ENCODE data around the gene GRID2. TPM values are rescaled to one million over a fixed set of nuclear protein-coding genes. Genes with fewer than 3 reads are reported as not detected.

GRID2 gene
- total and polyA plus RNA-seq, 2 donors (not counting 1 experiment from before 2014, with no cell fraction given) = under 0.01 to 0.02 TPM

DNA sequence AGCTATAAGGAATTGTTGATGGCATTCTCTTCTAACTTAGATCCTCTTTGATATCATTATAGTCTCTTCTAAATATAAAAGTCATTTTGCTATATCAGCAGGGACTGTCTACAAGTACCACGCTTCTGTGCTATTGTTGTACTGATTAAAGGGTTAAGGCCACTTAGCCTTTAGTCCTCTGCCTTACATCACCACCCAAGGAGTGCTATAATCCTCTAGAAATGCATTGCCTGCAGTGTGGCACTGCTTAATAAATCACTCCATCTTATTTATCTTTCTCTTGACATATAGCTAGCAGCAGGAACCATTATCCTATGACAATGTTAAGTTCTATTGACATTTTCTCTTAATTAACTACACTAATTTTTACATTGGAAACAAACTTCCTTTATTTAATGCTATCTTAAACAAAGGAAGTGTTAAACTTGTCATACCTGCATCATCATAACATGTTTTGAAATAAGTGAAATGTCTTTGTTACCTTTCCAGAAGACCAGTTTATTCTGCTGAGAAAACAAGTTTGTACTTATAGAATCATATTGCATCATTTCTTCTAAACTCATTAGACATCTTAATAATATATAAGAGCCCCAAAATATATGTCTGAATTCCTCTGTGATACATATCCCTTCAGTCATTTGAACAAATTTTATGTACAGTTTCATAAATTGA is 1163.9 kb downstream of the GRID2 start:
- H3K4me3 ChIP-seq (replicated peaks in 1 of 4; ENCODE audit: control extremely low read depth in 1 of 4, insufficient read depth in 1 of 4, low read depth in 3 of 4, low read length in 4 of 4) = no peak overlapping the region
- no peaks in the 10 kb centered on the region for H3K79me2 ChIP-seq (ENCODE audit: control insufficient read depth, insufficient read depth, low read length)
- H4K20me1 ChIP-seq (ENCODE audit: control insufficient read depth, extremely low read depth, insufficient read depth, low read length) = no peaks in the 10 kb centered on the region
- no peak overlapping the region for H3K27ac ChIP-seq (ENCODE audit: insufficient read depth, low read length)
- TF ChIP-seq EZH2 (IDR thresholded peaks at IDR 0.05; ENCODE audit: low read length, missing control alignments) = no peak
- TF ChIP-seq, protein P1, sequence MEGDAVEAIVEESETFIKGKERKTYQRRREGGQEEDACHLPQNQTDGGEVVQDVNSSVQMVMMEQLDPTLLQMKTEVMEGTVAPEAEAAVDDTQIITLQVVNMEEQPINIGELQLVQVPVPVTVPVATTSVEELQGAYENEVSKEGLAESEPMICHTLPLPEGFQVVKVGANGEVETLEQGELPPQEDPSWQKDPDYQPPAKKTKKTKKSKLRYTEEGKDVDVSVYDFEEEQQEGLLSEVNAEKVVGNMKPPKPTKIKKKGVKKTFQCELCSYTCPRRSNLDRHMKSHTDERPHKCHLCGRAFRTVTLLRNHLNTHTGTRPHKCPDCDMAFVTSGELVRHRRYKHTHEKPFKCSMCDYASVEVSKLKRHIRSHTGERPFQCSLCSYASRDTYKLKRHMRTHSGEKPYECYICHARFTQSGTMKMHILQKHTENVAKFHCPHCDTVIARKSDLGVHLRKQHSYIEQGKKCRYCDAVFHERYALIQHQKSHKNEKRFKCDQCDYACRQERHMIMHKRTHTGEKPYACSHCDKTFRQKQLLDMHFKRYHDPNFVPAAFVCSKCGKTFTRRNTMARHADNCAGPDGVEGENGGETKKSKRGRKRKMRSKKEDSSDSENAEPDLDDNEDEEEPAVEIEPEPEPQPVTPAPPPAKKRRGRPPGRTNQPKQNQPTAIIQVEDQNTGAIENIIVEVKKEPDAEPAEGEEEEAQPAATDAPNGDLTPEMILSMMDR (conservative IDR thresholded peaks at IDR 0.05 in 1 of 2, IDR thresholded peaks at IDR 0.05 in 1 of 2; ENCODE audit: low read depth in 1 of 2, low read length in 2 of 2) = no peak
- no peaks in the 10 kb centered on the region for H3K4me1 ChIP-seq (ENCODE audit: control insufficient read depth, extremely low read depth, insufficient read depth, low read length)
- no peaks in the 10 kb centered on the region for H3K36me3 ChIP-seq (ENCODE audit: control insufficient read depth, insufficient read depth, low read length)
- no peak overlapping the region for H3K4me2 ChIP-seq (ENCODE audit: extremely low read depth, insufficient read depth, low read length)
- H3K9me3 ChIP-seq (ENCODE audit: control insufficient read depth, insufficient read depth, low read depth, low read length) = no peaks in the 10 kb centered on the region
- H3K27me3 ChIP-seq (ENCODE audit: control insufficient read depth, insufficient read depth, low read length) = no peaks in the 10 kb centered on the region
- DNase-seq (ENCODE audit: low read depth in 2 of 2) = no peak
- no peak overlapping the region for H3K9ac ChIP-seq (ENCODE audit: insufficient read depth, low read length)
- no peak overlapping the region for H2AFZ ChIP-seq (ENCODE audit: low read length)

DNA sequence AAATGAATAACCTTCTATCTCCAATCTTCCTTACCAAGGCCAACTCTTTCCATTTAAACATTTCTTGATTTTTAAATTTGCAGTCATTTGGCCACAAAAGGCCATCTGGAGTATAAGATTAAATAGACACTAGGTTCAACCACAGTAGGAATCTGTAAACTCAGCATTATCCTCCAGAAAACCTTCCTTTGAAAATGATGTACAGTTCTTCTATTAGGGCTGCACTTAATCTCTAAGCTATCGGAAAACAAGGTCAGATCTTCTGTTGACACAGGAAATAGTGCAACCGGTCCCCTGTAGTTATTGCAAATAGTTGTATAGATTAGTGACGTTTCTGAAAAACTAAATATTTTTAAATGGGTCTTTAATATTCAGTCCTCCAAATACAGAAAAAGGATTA is 1165.8 kb downstream of the GRID2 start:
- H3K27me3 ChIP-seq (ENCODE audit: control insufficient read depth, insufficient read depth, low read length) = no peaks in the 10 kb centered on the region
- no peaks in the 10 kb centered on the region for H4K20me1 ChIP-seq (ENCODE audit: control insufficient read depth, extremely low read depth, insufficient read depth, low read length)
- no peak for DNase-seq (ENCODE audit: low read depth in 2 of 2)
- H3K27ac ChIP-seq (ENCODE audit: insufficient read depth, low read length) = no peak overlapping the region
- no peak overlapping the region for H3K4me2 ChIP-seq (ENCODE audit: extremely low read depth, insufficient read depth, low read length)
- no peaks in the 10 kb centered on the region for H3K9me3 ChIP-seq (ENCODE audit: control insufficient read depth, insufficient read depth, low read depth, low read length)
- TF ChIP-seq, protein P1 (conservative IDR thresholded peaks at IDR 0.05 in 1 of 2, IDR thresholded peaks at IDR 0.05 in 1 of 2; ENCODE audit: low read depth in 1 of 2, low read length in 2 of 2) = no peak
- no peak for TF ChIP-seq EZH2 (IDR thresholded peaks at IDR 0.05; ENCODE audit: low read length, missing control alignments)
- H3K9ac ChIP-seq (ENCODE audit: insufficient read depth, low read length) = no peak overlapping the region
- H2AFZ ChIP-seq (ENCODE audit: low read length) = no peak overlapping the region
- H3K4me3 ChIP-seq (replicated peaks in 1 of 4; ENCODE audit: control extremely low read depth in 1 of 4, insufficient read depth in 1 of 4, low read depth in 3 of 4, low read length in 4 of 4) = no peak overlapping the region
- no peaks in the 10 kb centered on the region for H3K36me3 ChIP-seq (ENCODE audit: control insufficient read depth, insufficient read depth, low read length)
- H3K4me1 ChIP-seq (ENCODE audit: control insufficient read depth, extremely low read depth, insufficient read depth, low read length) = no peaks in the 10 kb centered on the region
- H3K79me2 ChIP-seq (ENCODE audit: control insufficient read depth, insufficient read depth, low read length) = no peaks in the 10 kb centered on the region

DNA sequence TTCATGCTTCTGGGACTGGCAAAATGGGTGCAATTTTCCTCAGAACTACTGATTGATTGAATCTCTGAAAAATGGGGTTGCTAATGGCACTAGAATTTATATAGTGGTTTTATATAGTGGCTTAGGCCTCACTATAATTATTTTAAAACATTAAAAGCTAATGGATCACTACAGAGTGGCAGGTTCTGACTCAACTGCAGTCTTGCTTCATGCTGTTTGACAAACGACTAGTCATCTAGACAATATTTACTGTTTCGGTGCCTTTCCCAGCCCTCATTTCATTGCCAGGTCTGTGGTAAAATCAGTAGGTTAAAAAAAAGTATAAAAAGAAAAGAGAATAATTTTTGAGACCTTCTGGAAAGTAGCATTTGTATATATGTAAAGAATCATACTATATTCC is 1172.0 kb downstream of the GRID2 start:
- H3K4me1 ChIP-seq (ENCODE audit: control insufficient read depth, extremely low read depth, insufficient read depth, low read length) = no peaks in the 10 kb centered on the region
- H3K9ac ChIP-seq (ENCODE audit: insufficient read depth, low read length) = no peak overlapping the region
- no peaks in the 10 kb centered on the region for H3K36me3 ChIP-seq (ENCODE audit: control insufficient read depth, insufficient read depth, low read length)
- peak in 1 of 2 donors; percentile 6 for DNase-seq (ENCODE audit: low read depth in 2 of 2)
- H3K27me3 ChIP-seq (ENCODE audit: control insufficient read depth, insufficient read depth, low read length) = no peaks in the 10 kb centered on the region
- H2AFZ ChIP-seq (ENCODE audit: low read length) = no peak overlapping the region
- no peaks in the 10 kb centered on the region for H3K9me3 ChIP-seq (ENCODE audit: control insufficient read depth, insufficient read depth, low read depth, low read length)
- H3K4me3 ChIP-seq (replicated peaks in 1 of 4; ENCODE audit: control extremely low read depth in 1 of 4, insufficient read depth in 1 of 4, low read depth in 3 of 4, low read length in 4 of 4) = no peak overlapping the region
- no peaks in the 10 kb centered on the region for H4K20me1 ChIP-seq (ENCODE audit: control insufficient read depth, extremely low read depth, insufficient read depth, low read length)
- TF ChIP-seq, protein P1 (conservative IDR thresholded peaks at IDR 0.05 in 1 of 2, IDR thresholded peaks at IDR 0.05 in 1 of 2; ENCODE audit: low read depth in 1 of 2, low read length in 2 of 2) = no peak
- no peak for TF ChIP-seq EZH2 (IDR thresholded peaks at IDR 0.05; ENCODE audit: low read length, missing control alignments)
- H3K4me2 ChIP-seq (ENCODE audit: extremely low read depth, insufficient read depth, low read length) = no peak overlapping the region
- no peak overlapping the region for H3K27ac ChIP-seq (ENCODE audit: insufficient read depth, low read length)
- H3K79me2 ChIP-seq (ENCODE audit: control insufficient read depth, insufficient read depth, low read length) = no peaks in the 10 kb centered on the region

All from fibroblast of lung (primary cell).